Adrenal gland (tissue), 5 donors: Measurements from ENCODE around the gene FLRT3.

Source experiments
- POLR2A ChIP-seq, 2 donors: fragments of 450-650 bp; IDR thresholded peaks; one replicate each; pipeline ENCODE4 v1.6.1; 2017; ENCODE audit warnings: antibody characterized with exemption in 2 of 2, mild to moderate bottlenecking in 2 of 2, moderate library complexity in 1 of 2
- TF ChIP-seq, protein P1 (sequence below), 6 experiments: fragments of 450-650 bp in 4 of 6; fragments of 200-600 bp in 2 of 6; sonication (generic) in 1 of 6; IDR thresholded peaks; 1 replicate in 5 of 6; 2 replicates in 1 of 6; pipeline versions ENCODE4 v1.5.1 to v1.8.0; 2016 to 2021; ENCODE audit warnings: antibody characterized with exemption in 6 of 6, mild to moderate bottlenecking in 2 of 6, moderate library complexity in 1 of 6
- donor health status: DM: no; HTN: no; CAD: no.

DNA sequence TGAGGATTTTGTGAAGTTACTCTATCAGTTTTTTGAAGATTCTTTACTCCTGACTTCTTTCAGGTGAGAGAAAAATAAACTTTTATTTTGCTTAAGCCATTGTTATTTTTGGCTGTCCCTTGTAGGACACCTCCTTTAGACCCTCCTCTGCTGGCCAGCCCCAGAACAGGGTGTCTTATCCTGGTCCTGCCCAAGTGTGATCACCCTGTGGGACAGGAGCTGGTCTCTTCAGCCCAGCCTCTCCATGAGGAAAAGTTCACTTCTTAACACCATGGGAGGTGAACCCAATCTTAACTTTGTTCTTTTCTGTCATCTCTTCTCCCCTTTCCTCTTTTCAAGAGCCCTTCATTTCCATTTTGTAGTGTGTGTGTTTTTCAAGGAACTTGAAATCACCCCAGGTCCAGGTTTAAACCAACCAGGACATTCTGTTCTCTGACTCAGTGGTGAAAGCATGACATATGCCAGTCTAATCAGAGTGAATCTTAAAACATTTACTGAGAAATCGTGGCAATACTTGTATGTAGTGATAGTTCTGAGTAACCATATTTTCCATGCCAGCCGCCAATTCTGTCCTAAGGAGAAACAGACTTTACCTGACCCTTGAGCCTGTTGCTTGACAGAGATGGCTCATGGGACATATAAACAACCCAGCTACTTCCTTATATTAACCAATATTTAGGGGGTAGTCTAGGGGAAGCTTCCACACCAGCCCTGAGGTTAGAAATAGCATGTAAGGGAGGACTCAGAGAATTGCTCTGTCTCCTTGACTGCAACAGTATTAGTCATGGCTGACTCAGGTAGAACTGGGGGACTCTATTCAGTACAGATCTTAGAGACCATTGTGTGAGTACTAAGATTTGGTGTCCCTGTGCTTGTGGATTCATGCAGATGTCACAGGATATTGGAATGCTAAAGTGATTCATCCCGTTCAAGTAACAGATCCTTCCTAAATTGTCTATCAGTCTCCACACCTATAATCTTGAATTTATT is 48.8 kb downstream of the FLRT3 start:
- TF ChIP-seq, protein P1, sequence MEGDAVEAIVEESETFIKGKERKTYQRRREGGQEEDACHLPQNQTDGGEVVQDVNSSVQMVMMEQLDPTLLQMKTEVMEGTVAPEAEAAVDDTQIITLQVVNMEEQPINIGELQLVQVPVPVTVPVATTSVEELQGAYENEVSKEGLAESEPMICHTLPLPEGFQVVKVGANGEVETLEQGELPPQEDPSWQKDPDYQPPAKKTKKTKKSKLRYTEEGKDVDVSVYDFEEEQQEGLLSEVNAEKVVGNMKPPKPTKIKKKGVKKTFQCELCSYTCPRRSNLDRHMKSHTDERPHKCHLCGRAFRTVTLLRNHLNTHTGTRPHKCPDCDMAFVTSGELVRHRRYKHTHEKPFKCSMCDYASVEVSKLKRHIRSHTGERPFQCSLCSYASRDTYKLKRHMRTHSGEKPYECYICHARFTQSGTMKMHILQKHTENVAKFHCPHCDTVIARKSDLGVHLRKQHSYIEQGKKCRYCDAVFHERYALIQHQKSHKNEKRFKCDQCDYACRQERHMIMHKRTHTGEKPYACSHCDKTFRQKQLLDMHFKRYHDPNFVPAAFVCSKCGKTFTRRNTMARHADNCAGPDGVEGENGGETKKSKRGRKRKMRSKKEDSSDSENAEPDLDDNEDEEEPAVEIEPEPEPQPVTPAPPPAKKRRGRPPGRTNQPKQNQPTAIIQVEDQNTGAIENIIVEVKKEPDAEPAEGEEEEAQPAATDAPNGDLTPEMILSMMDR (IDR thresholded peaks at IDR 0.05), result no peak
- no peak for TF ChIP-seq POLR2A (IDR thresholded peaks at IDR 0.05)
